Astrocyte (in vitro differentiated cells and primary cell): ENCODE measurements around the gene SNRPD3.

ENCODE experiments used
- CTCF ChIP-seq: IDR thresholded peaks from 2 replicates; pipeline ENCODE4 v1.5.1; 2011; ENCODE audit warnings: low read depth, mild to moderate bottlenecking, inconsistent platforms, low read length, moderate library complexity; ENCODE audit not compliant: insufficient read depth
- EZH2 ChIP-seq: IDR thresholded peaks from 2 replicates; pipeline ENCODE4 v1.6.1; 2012; ENCODE audit warnings: mild to moderate bottlenecking, low read length, inconsistent platforms; ENCODE audit not compliant: insufficient read depth

GRCh38 chr22:24510637-24511625 lies 44.9 kb upstream of the SNRPD3 start:
- TF ChIP-seq EZH2 (no peak), CTCF (no peak)
